HepG2 (cell line): ENCODE results near the gene TTC23. TPM values are rescaled to one million over a fixed set of nuclear protein-coding genes. Genes with fewer than 3 reads are reported as not detected.
A peak's percentile ranks its signal among the peaks of the same experiment; 100 is the strongest.

ENCODE experiments used
- AHR ChIP-seq: IDR thresholded peaks from 2 replicates; pipeline ENCODE4 v1.6.1; 2018; ENCODE audit warnings: missing genetic modification reagents, missing compliant biosample characterization
- CREBL2 ChIP-seq: sonication (generic); formaldehyde crosslinking; IDR thresholded peaks from 2 replicates; pipeline ENCODE4 v1.8.1; 2023; ENCODE audit warnings: missing genetic modification reagents, mild to moderate bottlenecking, borderline replicate concordance
- CREM ChIP-seq, 2 experiments: sonication (generic) in 1 of 2; formaldehyde crosslinking in 1 of 2; IDR thresholded peaks; 2 replicates each; pipeline versions ENCODE4 v1.4.0 to v1.6.1; 2016 to 2020; ENCODE audit warnings: antibody characterized with exemption in 1 of 2, mild to moderate bottlenecking in 1 of 2, missing genetic modification reagents in 1 of 2
- EEA1 ChIP-seq: sonication (generic); formaldehyde crosslinking; IDR thresholded peaks from 2 replicates; pipeline ENCODE4 v1.5.1; 2020; ENCODE audit warnings: mild to moderate bottlenecking, missing genetic modification reagents, borderline replicate concordance
- FOSL2 ChIP-seq: sonication (generic); formaldehyde crosslinking; IDR thresholded peaks from 2 replicates; pipeline ENCODE4 v1.4.0; 2020; ENCODE audit warnings: missing genetic modification reagents
- GATA4 ChIP-seq: sonication (generic); IDR thresholded peaks from 2 replicates; pipeline ENCODE4 v1.6.1; 2016; ENCODE audit warnings: antibody characterized with exemption, low read depth, borderline replicate concordance
- HMGXB4 ChIP-seq, 2 experiments: sonication (generic) in 1 of 2; formaldehyde crosslinking in 1 of 2; IDR thresholded peaks; 2 replicates each; pipeline versions ENCODE4 v1.4.0 to v1.6.1; 2018 to 2020; ENCODE audit warnings: missing genetic modification reagents in 2 of 2, borderline replicate concordance in 1 of 2, low read depth in 1 of 2, mild to moderate bottlenecking in 1 of 2, missing biosample characterization in 1 of 2
- HOXA7 ChIP-seq: sonication (generic); formaldehyde crosslinking; IDR thresholded peaks from 2 replicates; pipeline ENCODE4 v1.8.1; 2022; ENCODE audit warnings: mild to moderate bottlenecking, missing genetic modification reagents, moderate library complexity
- KLF12 ChIP-seq: sonication (generic); formaldehyde crosslinking; IDR thresholded peaks from 2 replicates; pipeline ENCODE4 v1.4.0; 2020; ENCODE audit warnings: missing genetic modification reagents, borderline replicate concordance
- MATR3 ChIP-seq: sonication (generic); formaldehyde crosslinking; IDR thresholded peaks from 2 replicates; pipeline ENCODE4 v1.4.0; 2020; ENCODE audit warnings: missing genetic modification reagents
- NFAT5 ChIP-seq: sonication (generic); formaldehyde crosslinking; IDR thresholded peaks from 2 replicates; pipeline ENCODE4 v1.4.0; 2020; ENCODE audit warnings: missing genetic modification reagents
- TOE1 ChIP-seq: sonication (generic); formaldehyde crosslinking; IDR thresholded peaks from 2 replicates; pipeline ENCODE4 v1.4.0; 2020; ENCODE audit warnings: mild to moderate bottlenecking, missing genetic modification reagents
- ZBTB42 ChIP-seq: sonication (generic); formaldehyde crosslinking; IDR thresholded peaks from 2 replicates; pipeline ENCODE4 v1.5.0; 2020; ENCODE audit warnings: mild to moderate bottlenecking, missing genetic modification reagents
- ZGPAT ChIP-seq: IDR thresholded peaks from 2 replicates; pipeline ENCODE4 v1.6.1; 2016; ENCODE audit warnings: mild to moderate bottlenecking
- ZNF17 ChIP-seq: sonication (generic); formaldehyde crosslinking; IDR thresholded peaks from 2 replicates; pipeline ENCODE4 v1.5.0; 2020; ENCODE audit warnings: mild to moderate bottlenecking, missing genetic modification reagents
- ZNF24 ChIP-seq: fragments of 450-650 bp; IDR thresholded peaks from 2 replicates; pipeline ENCODE4 v1.6.1; 2017; ENCODE audit warnings: antibody characterized with exemption, mild to moderate bottlenecking
- ZNF275 ChIP-seq: sonication (generic); formaldehyde crosslinking; IDR thresholded peaks from 2 replicates; pipeline ENCODE4 v1.8.0; 2022; ENCODE audit warnings: missing genetic modification reagents, mild to moderate bottlenecking, inconsistent platforms, borderline replicate concordance
- ZNF83 ChIP-seq: sonication (generic); formaldehyde crosslinking; IDR thresholded peaks from 2 replicates; pipeline ENCODE4 v1.4.0; 2020; ENCODE audit warnings: missing genetic modification reagents, mild to moderate bottlenecking, borderline replicate concordance
- ZZZ3 ChIP-seq: sonication (generic); formaldehyde crosslinking; IDR thresholded peaks from 2 replicates; pipeline ENCODE4 v1.4.0; 2020; ENCODE audit warnings: missing genetic modification reagents, mild to moderate bottlenecking, borderline replicate concordance
- polyA plus RNA-seq, 8 experiments: library from polyadenylated mRNA; depleted of rRNA in 3 of 8; stranded (reverse) in 7 of 8; unstranded in 1 of 8; fragments of >200 nt; fragmentation: Illumina TruSeq in 4 of 8; extraction: Trizol in 4 of 8; gene quantifications; 2 replicates each; pipeline versions ENCODE4 v1.2.1 to v1.2.3, GENCODE V29; 2011 to 2016; ENCODE audit warnings: low read depth in 4 of 8, missing spikeins in 1 of 8, mixed read lengths in 1 of 8; ENCODE audit not compliant: insufficient read depth in 1 of 8
- total RNA-seq, 5 experiments: library from RNA; depleted of rRNA; stranded (reverse); fragments of >200 nt; fragmentation: Illumina TruSeq; extraction: Trizol; gene quantifications; 2 replicates each; pipeline ENCODE4 v1.2.3, GENCODE V29; 2016; ENCODE audit warnings: low read depth in 1 of 5

TTC23 gene
- total and polyA plus RNA-seq, 2 of the 13 experiments (the other 11 are each of a cell fraction or from before 2014, with no cell fraction given), result 1.6 to 11.7 TPM

GRCh38 chr15:99104788-99105513 lies 144.4 kb downstream of the TTC23 start, which contains the start of gene SYNM (continued):
- TF ChIP-seq EEA1 (CRISPR knock-in tag) (0 out of 2 replicates have a peak, but pooled peaks have one; percentile 81), ZBTB42 (CRISPR knock-in tag) (no peak), TOE1 (CRISPR knock-in tag) (no peak), GATA4 (no peak), FOSL2 (CRISPR knock-in tag) (0 out of 2 replicates have a peak, but pooled peaks have one; percentile 8), HMGXB4 (CRISPR knock-in tag; IDR thresholded peaks at IDR 0.05; ENCODE audit: borderline replicate concordance in 1 of 2, low read depth in 1 of 2) (peak; percentile 67 to 89; a peak in 3 of 4 replicates), NFAT5 (CRISPR knock-in tag) (peak; percentile 83), ZNF17 (no peak), AHR (CRISPR knock-in tag) (peak; percentile 47; the same call in 1 of the 2 replicates), ZZZ3 (CRISPR knock-in tag) (no peak), ZGPAT (CRISPR knock-in tag) (peak; percentile 73; the same call in 1 of the 2 replicates), CREM (IDR thresholded peaks at IDR 0.05) (no peak), CREM (CRISPR knock-in tag; IDR thresholded peaks at IDR 0.05) (no peak), ZNF83 (CRISPR knock-in tag) (no peak), ZNF24 (no peak), HOXA7 (no peak), KLF12 (CRISPR knock-in tag) (peak; percentile 56; the same call in 1 of the 2 replicates), CREBL2 (no peak), MATR3 (CRISPR knock-in tag) (no peak), ZNF275 (no peak)
